Lower leg skin (tissue), 4 donors: Measurements from ENCODE around the gene NCOR1. TPM values are rescaled to one million over a fixed set of nuclear protein-coding genes. Genes with fewer than 3 reads are reported as not detected.

ENCODE experiments used
- DNase-seq, 2 donors: peaks; one replicate each; pipeline ENCODE4 v3.0.0-alpha.2; 2019; ENCODE audit warnings: low spot score in 2 of 2
- H3K4me3 ChIP-seq: fragments of 200-600 bp; sonication (generic); 2 replicates; pipeline ENCODE4 v1.5.1; 2017; ENCODE audit warnings: mild to moderate bottlenecking, low read depth; ENCODE audit not compliant: poor library complexity, severe bottlenecking
- POLR2A ChIP-seq, 2 donors: fragments of 450-650 bp; IDR thresholded peaks; one replicate each; pipeline ENCODE4 v1.6.1; 2016 to 2017; ENCODE audit warnings: antibody characterized with exemption in 2 of 2, mild to moderate bottlenecking in 1 of 2, moderate library complexity in 1 of 2
- WGBS, 2 donors: methylation state at CpG; one replicate each; pipeline ENCODE4 v1.1.5; 2018; 5-methylcytosine and 5-hydroxymethylcytosine counted together
- intact Hi-C: fragments of 100-400 bp; cut with DNase I; formaldehyde crosslinking; loops from one replicate; pipeline ENCODE4 v1.15.0; 2023; ENCODE audit warnings: low total_unique reads
- total RNA-seq, 4 donors: library from RNA; depleted of rRNA; stranded (reverse); fragments of >200 nt; gene quantifications; one replicate each; pipeline ENCODE4 v1.1.0, GENCODE V29; 2016
- TF ChIP-seq, protein P1 (sequence below), 3 donors: fragments of 450-650 bp; IDR thresholded peaks; one replicate each; pipeline ENCODE4 v1.5.1; 2016; ENCODE audit warnings: antibody characterized with exemption in 3 of 3, mild to moderate bottlenecking in 3 of 3, moderate library complexity in 2 of 3

Gene NCOR1
- total RNA-seq, 4 donors from 2014 or later, result 84.2 to 161 (median 115) TPM

DNA sequence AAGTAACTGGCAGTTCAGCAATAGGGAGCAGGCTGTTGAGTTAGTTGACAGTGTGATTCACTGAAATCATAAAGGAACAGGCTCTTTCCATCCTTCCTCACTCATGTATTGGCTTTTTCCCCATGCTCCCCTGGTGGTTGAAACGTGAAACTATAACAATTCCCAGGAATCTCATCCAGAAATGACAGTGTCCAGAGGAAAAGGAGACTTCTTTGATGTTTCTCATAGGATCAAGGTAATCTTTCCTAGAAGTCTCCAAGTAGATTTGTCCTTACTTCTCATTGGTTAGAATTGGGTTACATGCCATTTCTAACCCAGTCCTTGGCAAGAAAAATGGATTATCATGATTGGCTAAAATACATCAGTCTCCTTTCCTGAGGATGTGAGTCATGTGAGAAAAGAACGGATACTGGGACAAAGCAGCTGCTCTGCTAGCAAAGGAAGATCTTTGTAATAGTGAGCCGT is 201.4 kb downstream of the NCOR1 start:
- WGBS, 2 donors, result 39 to 44% methylated on average over 3 of the region's 3 CpGs
- H3K4me3 ChIP-seq, result no peak overlapping the region
- intact Hi-C loops, result no loop called here
- DNase-seq, result no peak
- TF ChIP-seq, protein P1, sequence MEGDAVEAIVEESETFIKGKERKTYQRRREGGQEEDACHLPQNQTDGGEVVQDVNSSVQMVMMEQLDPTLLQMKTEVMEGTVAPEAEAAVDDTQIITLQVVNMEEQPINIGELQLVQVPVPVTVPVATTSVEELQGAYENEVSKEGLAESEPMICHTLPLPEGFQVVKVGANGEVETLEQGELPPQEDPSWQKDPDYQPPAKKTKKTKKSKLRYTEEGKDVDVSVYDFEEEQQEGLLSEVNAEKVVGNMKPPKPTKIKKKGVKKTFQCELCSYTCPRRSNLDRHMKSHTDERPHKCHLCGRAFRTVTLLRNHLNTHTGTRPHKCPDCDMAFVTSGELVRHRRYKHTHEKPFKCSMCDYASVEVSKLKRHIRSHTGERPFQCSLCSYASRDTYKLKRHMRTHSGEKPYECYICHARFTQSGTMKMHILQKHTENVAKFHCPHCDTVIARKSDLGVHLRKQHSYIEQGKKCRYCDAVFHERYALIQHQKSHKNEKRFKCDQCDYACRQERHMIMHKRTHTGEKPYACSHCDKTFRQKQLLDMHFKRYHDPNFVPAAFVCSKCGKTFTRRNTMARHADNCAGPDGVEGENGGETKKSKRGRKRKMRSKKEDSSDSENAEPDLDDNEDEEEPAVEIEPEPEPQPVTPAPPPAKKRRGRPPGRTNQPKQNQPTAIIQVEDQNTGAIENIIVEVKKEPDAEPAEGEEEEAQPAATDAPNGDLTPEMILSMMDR (IDR thresholded peaks at IDR 0.05), result no peak

DNA sequence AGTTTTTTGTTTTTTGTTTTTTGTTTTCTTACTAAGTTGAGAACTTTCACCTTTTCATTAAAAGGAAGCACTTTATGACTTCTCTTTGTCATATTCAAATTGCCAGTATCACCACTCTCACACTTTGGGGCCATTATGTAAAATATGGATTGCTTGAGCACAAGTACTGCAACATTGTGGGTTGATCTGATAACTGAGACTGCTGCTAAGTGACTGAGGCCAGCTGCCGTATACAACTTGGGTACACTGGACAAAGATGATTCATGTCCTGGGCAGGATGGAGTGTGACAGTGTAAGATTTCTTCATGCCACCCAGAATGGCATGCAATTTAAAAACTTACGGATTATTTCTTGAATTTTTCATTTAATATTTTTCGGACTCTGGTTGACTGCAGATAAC is 207.9 kb downstream of the NCOR1 start:
- TF ChIP-seq, protein P1 (IDR thresholded peaks at IDR 0.05), result no peak
- no peak for TF ChIP-seq POLR2A (IDR thresholded peaks at IDR 0.05)
- intact Hi-C loops, result no loop called here
- no peak overlapping the region for H3K4me3 ChIP-seq
- no peak for DNase-seq
- 90 to 94% methylated on average over 3 of the region's 3 CpGs for WGBS, 2 donors

DNA sequence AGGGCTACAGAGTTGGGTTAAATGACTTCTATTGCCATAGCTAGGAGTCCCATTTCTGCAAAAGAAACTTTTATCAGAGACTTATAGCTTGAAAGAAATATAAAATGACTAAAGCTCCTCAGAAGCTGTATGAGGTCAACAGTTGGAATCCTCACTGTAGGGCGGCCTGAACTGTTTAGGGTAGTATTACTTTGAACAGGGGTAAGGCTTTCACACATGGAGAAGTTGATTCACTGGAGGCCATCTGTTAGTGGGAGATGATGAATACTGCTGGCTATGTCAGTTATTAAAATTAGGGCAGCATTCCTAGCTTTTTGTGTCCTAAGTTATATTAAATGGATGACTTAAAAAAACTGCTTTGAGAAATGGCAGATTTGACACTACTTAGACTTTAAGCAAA is 209.7 kb downstream of the NCOR1 start:
- no peak overlapping the region for H3K4me3 ChIP-seq
- TF ChIP-seq, protein P1 (IDR thresholded peaks at IDR 0.05), result no peak
- no peak for TF ChIP-seq POLR2A (IDR thresholded peaks at IDR 0.05)
- no peak for DNase-seq
- WGBS, 2 donors, result 92 to 100% methylated on average over 1 of the region's 1 CpG
- intact Hi-C loops, result no loop called here

DNA sequence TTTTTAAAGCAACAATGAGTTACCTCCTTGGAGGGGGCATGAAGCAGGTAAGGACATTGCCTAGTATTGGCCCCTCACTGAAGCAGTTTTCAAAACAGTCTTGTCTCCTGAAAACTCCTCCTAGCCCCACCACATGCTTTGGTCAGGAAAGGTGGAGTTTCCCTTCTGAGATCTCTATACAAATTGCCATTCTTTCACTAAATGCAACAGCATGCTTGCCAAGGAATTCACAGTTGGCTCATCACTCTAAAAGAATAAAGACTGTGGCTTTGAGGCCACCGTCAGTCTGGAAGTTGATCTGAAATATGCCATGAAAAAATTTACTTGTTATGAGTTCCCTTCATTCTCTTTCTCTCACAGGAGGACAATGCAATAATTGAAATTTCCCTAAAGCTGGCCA is 211.5 kb downstream of the NCOR1 start:
- no peak for TF ChIP-seq POLR2A (IDR thresholded peaks at IDR 0.05)
- TF ChIP-seq, protein P1 (IDR thresholded peaks at IDR 0.05), result no peak
- intact Hi-C loops, result no loop called here
- no peak for DNase-seq
- 67 to 87% methylated on average over 1 of the region's 1 CpG for WGBS, 2 donors
- no peak overlapping the region for H3K4me3 ChIP-seq

DNA sequence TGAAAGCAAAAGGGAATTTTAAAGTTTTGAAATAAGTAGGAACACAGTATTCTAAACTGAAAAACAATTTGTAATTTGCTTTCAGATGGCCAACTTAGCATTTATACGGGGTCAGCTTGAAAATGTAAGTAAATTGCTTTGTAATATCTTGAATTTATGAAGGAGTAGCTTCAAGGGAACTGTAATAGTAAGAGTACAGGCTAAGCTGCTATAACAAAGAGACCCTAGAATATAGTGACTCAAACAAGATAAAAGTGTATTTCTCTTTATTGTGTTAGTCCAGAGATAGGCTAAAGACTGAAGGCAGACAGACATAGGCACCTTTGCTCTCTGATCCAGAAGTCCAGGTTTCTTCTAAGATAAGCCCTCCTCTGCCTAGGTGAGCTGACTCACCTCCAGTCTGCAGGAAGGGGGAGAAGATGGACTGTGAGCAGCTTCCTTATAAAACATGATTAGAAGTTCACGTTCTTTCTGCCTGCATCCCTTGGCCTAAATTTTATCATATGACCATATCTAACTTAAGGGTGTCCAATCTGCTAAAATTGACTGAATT is 212.6 kb downstream of the NCOR1 start:
- no peak for DNase-seq
- WGBS, 2 donors, result 86 to 96% methylated on average over 2 of the region's 2 CpGs
- intact Hi-C loops, result no loop called here
- TF ChIP-seq, protein P1 (IDR thresholded peaks at IDR 0.05), result no peak
- TF ChIP-seq POLR2A (IDR thresholded peaks at IDR 0.05), result no peak
- no peak overlapping the region for H3K4me3 ChIP-seq

DNA sequence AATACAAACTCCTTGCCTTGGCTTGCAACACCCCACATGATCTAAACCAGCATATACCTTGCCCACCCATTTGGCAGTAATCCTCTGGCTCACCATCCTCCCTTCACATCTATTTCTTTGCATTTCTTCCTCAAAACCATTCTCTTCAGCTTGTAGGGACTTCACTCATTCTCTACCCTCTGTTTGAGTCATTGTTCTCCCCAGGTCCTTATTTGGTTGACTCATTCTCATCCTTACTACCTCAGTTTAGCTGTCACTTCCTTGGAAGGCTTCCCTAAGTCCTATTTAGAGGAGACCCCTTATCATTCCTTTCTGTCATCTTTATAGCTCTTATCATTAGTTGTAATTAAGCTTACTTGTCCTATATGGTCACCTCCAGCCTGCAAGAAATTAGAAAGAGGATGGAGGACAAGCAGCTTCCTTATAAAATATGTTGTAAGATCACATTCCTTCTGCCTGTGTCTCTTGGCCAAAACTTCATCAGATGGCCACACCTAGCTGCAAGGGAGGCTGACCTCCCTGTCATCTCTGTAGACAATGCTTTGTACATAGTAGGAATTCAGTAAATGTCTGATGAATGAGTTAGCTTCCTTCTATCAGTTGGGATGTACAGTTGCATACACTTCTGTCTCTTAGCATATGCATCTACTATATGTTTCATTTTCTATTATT is 214.0 kb downstream of the NCOR1 start:
- no peak overlapping the region for H3K4me3 ChIP-seq
- DNase-seq, result no peak
- intact Hi-C loops, result no loop called here
- no peak for TF ChIP-seq POLR2A (IDR thresholded peaks at IDR 0.05)
- TF ChIP-seq, protein P1 (IDR thresholded peaks at IDR 0.05), result no peak
